HL-60/S4 (cell line): ENCODE data around the gene OSBPL8.

ENCODE experiments used
- in situ Hi-C: fragments of 300-500 bp; cut with MboI; formaldehyde crosslinking; loops from 2 replicates; pipeline ENCODE4 v1.14.3; 2022; ENCODE audit warnings: low sequenced_read_pairs

Gene OSBPL8

DNA sequence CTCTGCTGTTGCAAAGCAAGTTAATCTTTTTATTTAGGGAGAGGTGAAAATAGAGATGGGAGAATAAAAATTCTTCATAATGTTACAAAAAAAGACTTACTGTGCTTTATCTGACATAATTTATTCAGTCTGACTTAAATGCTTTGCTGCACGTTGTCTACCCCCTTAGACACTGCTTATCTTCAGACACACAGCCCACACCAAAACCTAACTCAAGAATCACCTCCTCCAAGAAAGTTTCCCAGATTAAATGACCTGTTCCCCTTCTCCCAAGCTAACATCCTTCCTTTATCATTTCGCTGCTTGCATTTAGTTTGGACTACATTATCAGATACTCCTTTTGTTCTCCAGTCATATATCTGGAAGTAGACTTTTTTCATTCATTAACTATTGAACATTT is 3.8 kb downstream of the OSBPL8 start:
- in situ Hi-C loops, result no loop called here

- in situ Hi-C loops, result no loop called here
Observed at GRCh38 chr12:76555231-76555767, 4.3 kb downstream of the OSBPL8 start.

DNA sequence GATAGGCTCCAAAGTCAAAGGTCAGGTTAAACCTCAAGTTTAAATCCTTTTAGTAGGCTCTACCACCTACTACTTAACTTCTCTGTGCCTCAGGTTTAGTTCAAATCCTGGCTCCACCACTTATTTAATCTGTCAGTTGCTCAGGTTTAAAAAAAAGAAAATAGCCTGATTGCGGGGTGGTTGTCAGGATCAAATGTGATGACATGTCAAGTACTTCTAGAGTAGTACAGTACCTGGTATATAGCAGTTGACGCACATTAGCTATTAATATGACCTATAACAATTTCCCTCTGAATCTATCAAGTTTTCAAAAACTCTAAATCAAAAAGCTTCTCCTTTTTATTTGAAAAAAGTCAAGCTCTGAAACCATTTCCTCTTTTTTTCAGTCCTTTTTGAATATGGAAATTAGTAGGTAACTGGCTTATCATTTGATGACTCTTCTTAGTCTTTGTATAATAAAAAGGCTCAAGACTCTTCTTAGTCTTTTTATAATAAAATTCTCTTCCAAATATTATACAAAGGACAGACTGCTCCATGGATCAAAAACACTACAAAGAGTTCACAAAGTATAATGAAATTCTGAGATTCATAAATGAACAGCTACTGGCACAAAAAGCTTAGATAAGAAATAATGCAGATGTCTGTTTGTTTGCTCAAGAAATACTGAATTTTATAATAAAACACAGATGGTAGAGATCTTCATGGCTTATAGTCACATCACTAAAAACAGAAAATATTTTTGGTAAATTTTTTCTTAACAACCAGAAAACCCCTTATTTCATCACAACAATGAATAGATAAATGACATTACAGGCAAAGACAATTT is 5.0 kb downstream of the OSBPL8 start:
- in situ Hi-C loops, result no loop called here

DNA sequence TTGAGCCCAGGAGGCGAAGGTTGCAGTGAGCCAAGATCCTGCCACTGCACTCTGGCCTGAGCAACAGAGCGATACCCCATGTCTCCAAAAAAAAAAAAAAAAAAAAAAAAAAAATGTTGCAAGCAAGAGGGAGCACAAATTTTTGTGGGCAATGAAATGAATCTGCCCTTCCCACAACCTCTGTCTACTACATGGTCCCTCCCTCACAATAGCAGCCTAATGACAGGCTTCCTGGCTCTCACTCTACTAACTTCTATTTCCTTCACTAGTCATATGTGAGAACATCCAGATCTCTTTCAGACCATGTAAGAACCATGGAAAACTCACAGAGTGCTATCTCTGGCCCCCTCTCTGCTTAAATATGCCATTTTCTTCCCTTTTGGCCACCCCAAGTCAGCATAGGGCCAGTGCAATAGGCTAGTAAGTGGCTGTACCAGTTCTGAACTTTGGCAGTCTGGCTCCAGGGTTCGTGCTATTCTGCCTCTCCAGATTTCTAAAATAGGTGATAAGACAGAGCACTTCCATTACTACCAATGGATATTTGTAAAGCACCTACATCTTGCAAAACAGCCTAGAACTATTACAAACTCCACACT is 7.1 kb downstream of the OSBPL8 start:
- in situ Hi-C loops, result no loop called here

- in situ Hi-C loops, result no loop called here
Observed at GRCh38 chr12:76551482-76551888, 8.1 kb downstream of the OSBPL8 start.

DNA sequence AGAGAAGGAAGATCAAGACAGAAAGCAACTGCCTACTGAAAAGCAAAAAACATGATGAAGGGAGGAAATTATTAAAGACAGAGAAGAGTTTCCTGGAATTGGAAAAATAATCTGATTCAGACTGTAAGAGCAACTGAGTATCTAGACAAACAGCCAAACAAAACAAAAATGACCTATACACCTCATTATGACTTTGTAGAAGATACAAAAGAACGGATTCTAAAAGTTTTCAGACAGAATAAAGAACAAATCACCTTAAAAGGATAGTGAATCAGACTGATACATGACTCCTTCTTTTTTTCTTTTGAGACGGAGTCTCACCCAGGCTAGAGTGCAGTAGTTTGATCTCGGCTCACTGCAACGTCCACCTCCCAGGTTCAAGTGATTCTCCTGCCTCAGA is 10.4 kb downstream of the OSBPL8 start:
- in situ Hi-C loops, result no loop called here

GRCh38 chr12:76548222-76548837 is 11.2 kb downstream of the OSBPL8 start:
- in situ Hi-C loops, result no loop called here

DNA sequence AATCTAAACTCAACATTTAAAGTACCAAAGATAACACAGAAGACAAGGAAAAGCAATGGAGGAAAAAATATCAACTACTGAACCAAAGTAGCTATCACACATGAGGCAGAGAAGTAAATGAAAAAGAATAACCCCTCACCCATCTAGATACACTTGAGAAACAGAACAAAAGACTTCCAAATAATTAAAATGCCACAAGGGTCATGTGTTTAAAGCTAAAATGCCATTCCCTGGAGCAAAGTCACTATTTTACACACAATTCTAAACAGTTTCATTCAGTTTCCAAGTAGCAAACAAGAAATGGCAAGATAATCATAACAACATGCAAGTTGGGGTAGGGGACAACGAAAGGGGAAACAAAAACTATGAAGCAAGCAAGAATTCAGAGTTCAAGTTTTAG is 12.0 kb downstream of the OSBPL8 start:
- in situ Hi-C loops, result no loop called here

GRCh38 chr12:76546889-76547288 is 12.7 kb downstream of the OSBPL8 start:
- in situ Hi-C loops, result no loop called here

DNA sequence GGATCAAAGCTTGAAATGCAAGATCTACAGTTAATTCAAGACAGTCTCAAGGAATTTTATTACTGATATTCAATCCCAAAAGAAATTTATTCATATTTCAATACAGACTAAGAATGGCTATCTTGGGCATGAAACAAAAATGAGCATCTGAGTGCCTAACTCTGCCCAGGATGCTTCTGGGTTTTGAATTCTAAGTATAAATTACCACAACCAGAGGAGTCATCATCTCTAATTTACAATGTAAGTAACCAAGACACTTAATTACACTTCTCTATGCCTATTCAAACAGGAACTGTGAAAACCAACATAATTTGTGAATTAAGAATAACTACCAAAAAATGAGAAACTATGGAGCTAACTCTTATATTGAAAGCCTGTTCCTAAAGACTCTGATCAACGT is 14.1 kb downstream of the OSBPL8 start:
- in situ Hi-C loops, result no loop called here

GRCh38 chr12:76544601-76545261 is 14.8 kb downstream of the OSBPL8 start:
- in situ Hi-C loops, result no loop called here

DNA sequence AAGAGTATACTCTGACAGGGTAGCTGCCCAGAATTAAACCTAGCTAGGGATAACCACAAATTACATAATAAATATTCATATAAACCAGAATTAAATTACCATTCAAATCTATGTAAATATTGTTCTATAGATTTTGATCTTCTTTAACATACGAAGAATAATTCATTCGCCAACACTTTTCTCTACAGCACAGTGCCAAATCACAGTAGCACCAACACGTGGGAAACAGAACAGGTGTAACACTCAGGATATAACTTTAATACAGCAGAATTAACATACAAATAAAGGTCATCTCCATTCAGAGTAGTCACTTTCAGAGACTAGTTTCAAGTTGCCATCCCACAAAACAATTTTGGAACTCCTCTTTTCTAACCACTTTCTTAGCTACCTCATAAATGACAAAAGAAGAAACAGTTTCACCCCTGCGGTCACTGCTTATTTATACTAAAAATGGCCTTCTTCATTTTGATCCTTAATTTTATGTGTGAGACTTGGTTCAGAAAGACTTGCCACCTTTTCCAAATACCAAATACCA is 15.7 kb downstream of the OSBPL8 start:
- in situ Hi-C loops, result no loop called here

GRCh38 chr12:76542908-76543307 is 16.7 kb downstream of the OSBPL8 start:
- in situ Hi-C loops, result no loop called here

DNA sequence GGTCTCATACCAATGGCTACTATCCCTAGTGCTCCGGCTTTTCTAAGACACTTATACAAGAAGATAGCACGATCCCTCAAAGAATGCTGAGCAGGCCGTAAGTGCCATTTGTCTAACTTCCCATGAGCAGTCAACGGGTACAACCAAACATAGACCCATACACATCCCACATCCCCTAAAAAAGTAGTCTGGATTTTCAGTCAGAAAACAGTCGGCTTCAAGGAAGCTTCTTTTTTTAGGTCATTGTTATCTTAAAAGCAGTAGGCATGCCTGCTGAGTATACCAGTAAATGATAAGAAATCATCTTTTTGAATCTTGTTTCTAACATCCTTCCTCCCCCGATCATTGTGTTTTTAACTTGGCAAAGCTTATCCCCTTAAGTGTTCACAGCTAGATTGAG is 19.8 kb downstream of the OSBPL8 start:
- in situ Hi-C loops, result no loop called here

GRCh38 chr12:76537923-76538322 is 21.6 kb downstream of the OSBPL8 start:
- in situ Hi-C loops, result no loop called here

- in situ Hi-C loops, result no loop called here
Observed at GRCh38 chr12:76536546-76536945, 23.0 kb downstream of the OSBPL8 start.

GRCh38 chr12:76535170-76535569 is 24.4 kb downstream of the OSBPL8 start:
- in situ Hi-C loops, result no loop called here

DNA sequence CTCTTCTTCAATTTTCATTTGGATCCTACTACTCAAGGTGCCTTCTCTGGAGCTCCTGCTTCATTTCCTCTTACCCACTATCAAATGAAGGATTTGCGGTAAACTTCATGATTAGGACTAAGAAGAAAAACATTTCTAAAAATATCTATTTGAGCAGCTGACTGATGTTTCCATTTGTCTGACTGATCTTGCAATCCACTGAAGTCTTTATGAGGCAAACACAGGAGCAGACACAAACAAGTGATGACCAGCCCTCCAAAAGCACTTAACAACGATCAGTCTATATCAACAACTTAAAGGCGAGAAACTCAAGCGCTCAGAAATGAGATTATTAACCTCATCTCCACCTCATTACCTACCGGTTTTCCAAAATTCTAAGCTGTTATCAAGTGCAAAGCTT is 26.2 kb downstream of the OSBPL8 start:
- in situ Hi-C loops, result no loop called here

GRCh38 chr12:76532520-76532919 is 27.1 kb downstream of the OSBPL8 start:
- in situ Hi-C loops, result no loop called here

DNA sequence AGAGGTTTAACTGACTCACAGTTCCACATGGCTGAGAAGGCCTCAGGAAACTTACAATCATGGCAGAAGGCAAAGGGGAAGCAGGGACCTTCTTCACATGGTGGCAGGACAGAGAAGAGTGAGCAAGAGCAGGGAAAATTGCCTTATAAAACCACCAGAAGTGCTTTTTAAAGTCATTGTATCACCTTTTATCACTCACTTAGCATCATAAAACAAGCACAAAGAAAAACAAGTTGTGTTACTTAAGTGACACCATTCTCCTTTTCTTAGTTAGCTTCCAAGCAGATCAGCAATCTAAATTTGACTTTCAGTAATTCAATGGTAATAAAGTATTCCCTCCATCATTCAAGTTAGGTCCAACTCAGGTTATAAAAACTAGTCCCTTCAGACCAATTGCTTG is 28.5 kb downstream of the OSBPL8 start:
- in situ Hi-C loops, result no loop called here

DNA sequence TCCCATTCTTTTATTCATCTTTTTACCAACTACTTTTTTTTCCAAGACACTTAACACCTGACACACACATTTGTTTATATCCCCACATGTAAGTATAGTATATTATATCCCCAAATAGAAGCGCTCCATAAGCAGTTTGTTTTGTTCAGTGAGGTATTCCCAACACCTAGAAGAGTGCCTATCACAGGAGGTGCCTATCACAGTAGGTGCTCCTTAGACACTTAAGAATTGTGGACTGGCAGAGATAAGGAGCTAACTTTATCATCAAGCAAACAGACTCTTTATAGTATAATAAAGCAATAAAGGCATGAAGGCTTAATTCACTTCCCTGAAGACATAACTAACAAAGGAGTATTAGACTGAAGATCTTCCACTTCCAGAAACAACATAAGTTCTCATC is 29.1 kb downstream of the OSBPL8 start:
- in situ Hi-C loops, result no loop called here
